ENCODE results near the gene PLA2G2F. TPM values are rescaled to one million over a fixed set of nuclear protein-coding genes. Genes with fewer than 3 reads are reported as not detected.

The PLA2G2F gene
- total and polyA plus RNA-seq, 9 of the 15 experiments (the other 6 are each of a cell fraction or from before 2014, with no cell fraction given), result not detected

DNA sequence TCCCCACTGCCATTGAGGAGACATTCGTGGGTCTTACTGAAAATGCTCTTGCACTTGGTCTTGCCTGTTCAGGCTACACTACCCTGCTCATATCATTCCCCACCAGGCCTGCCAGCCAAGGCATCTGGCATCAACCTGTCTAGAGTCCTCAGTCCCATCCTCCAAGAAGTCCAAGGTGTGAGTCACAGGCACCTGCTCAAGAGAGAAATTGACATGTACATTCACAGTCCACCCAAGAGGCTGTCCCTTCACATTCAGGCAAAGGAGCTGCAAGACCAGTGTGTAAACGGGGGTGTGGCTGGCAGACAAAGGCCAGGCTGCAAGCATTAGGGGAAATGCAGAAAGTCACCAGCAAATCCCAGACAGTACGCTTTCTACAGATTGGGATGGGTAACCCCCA, 60.3 kb downstream of the PLA2G2F start (continued):
- TF ChIP-seq ZBTB2 (IDR thresholded peaks at IDR 0.05) (no peak), GABPB1 (CRISPR knock-in tag; IDR thresholded peaks at IDR 0.05) (no peak), TRIM28 (IDR thresholded peaks at IDR 0.05) (no peak), ZNF124 (CRISPR knock-in tag; IDR thresholded peaks at IDR 0.05) (no peak), U2AF2 (optimal IDR thresholded peaks at IDR 0.05; ENCODE audit: low read depth, low read length) (no peak)

DNA sequence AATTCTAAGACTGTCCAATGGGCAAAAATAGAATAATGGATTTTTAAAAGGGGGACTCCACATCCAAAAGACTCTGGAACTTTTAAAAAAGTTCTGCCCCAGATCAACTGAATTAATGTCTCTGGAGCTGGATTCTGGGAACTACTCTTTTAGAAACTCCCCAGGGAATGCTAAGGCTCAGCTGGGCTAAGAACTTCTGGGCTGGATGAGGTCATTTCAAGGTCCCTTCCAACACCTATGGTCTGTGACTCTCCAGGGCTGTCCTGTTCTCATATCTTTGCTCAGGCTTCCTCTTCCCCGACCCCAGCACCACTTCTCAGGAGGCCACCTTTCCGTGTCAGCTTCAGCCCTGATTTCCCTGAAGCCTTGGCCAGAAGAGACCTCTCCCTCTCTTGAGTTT, 60.7 kb downstream of the PLA2G2F start:
- intact Hi-C loops (cut with micrococcal nuclease) (loop anchor here (5.0 kb wide), 1 partner anchor 38 kb away; no protein-coding TSS in a partner anchor), in situ Hi-C loops (cut with MboI) (no loop called here)
- Histone ChIP-seq H4K20me1 (replicated peaks; ENCODE audit: control insufficient read depth, insufficient read depth, low read length) (no peaks in the 10 kb centered on the region), H3K9ac (ENCODE audit: insufficient read depth in 1 of 2, low read depth in 2 of 2, low read length in 2 of 2) (0 out of 4 replicates have a peak overlapping the region, but pooled peaks of 1 of the 2 experiments have one; percentile 9), H3K9me3 (replicated peaks; ENCODE audit: control insufficient read depth, insufficient read depth, low read depth, low read length) (no peaks in the 10 kb centered on the region), H3K4me1 (replicated peaks in 1 of 2; ENCODE audit: control insufficient read depth in 2 of 2, insufficient read depth in 2 of 2, low read length in 2 of 2) (peaks cover 18 to 32% of the 10 kb centered on the region in 2 experiments), H3K27me3 (ENCODE audit: control insufficient read depth in 2 of 2, insufficient read depth in 2 of 2, low read length in 2 of 2) (no peaks in the 10 kb centered on the region), H3K27ac (ENCODE audit: extremely low read depth, low read depth, low read length) (no peak overlapping the region), H3K79me2 (ENCODE audit: control insufficient read depth, insufficient read depth, low read length) (no peaks in the 10 kb centered on the region), H3K4me2 (ENCODE audit: insufficient read depth, low read length) (no peak overlapping the region), H3K4me3 (no peak overlapping the region), H2AFZ (ENCODE audit: low read depth, low read length) (no peak overlapping the region), H3K36me3 (ENCODE audit: control insufficient read depth, insufficient read depth, low read length) (no peaks in the 10 kb centered on the region), H3K9me1 (ENCODE audit: control insufficient read depth, insufficient read depth, low read length) (no peaks in the 10 kb centered on the region)
- CTCF ChIA-PET (ENCODE audit: low intra/inter-chr PET ratio), result no interaction called here
- no TSS peak for BruUV-seq (replicated peaks)
- FAIRE-seq, result no peak
- no peak for DNase-seq (ENCODE audit: extremely low read depth in 1 of 4, low spot score in 3 of 4)
- POLR2A ChIA-PET, result interaction anchor here (0.8 to 2.1 kb wide), 4 partner anchors 10 to 291 kb away, joined by 3 to 8 read pairs (median 4); no protein-coding TSS in a partner anchor
- ATAC-seq, result no peak
- WGBS (ENCODE audit: insufficient coverage, low coverage, missing lambda C conversion rate), result 15% methylated on average over 2 of the region's 2 CpGs
- TF ChIP-seq ZNF124 (CRISPR knock-in tag; IDR thresholded peaks at IDR 0.05) (no peak), BCL6 (CRISPR knock-in tag; IDR thresholded peaks at IDR 0.05) (no peak), JUN (IDR thresholded peaks at IDR 0.05; ENCODE audit: borderline replicate concordance, low read depth, low read length) (no peak), JUN (CRISPR knock-in tag; IDR thresholded peaks at IDR 0.05; ENCODE audit: borderline replicate concordance) (no peak), ZNF717 (CRISPR knock-in tag; IDR thresholded peaks at IDR 0.05) (no peak), SNRNP70 (optimal IDR thresholded peaks at IDR 0.05; ENCODE audit: low read depth, low read length) (no peak)

Measured in K562 (cell line).